ENCODE data around the gene NIPBL. TPM values are rescaled to one million over a fixed set of nuclear protein-coding genes. Genes with fewer than 3 reads are reported as not detected.
"Not testable (repeated sequence)": the region's sequence is repeated elsewhere in the genome, so short reads cannot be mapped to it uniquely, and the experiment has no call there.

NIPBL gene
- total RNA-seq, 1 donor from 2014 or later: 67.3 TPM

GRCh38 chr5:36841677-36842076 lies 34.9 kb upstream of the NIPBL start:
- peaks cover 10% of the 10 kb centered on the region for H3K4me1 ChIP-seq
- H3K9me3 ChIP-seq: no peaks in the 10 kb centered on the region
- H3K4me3 ChIP-seq: no peak overlapping the region
- H3K36me3 ChIP-seq: no peaks in the 10 kb centered on the region
- DNase-seq (no peak), ATAC-seq (no peak)
- no peak for TF ChIP-seq CTCF (IDR thresholded peaks at IDR 0.05)
- intact Hi-C loops (cut with DNase I): no loop called here
- no peaks in the 10 kb centered on the region for H3K27me3 ChIP-seq (ENCODE audit: low read depth)
- H3K27ac ChIP-seq: no peak overlapping the region

- intact Hi-C loops (cut with DNase I): no loop called here
These were observed 34.5 kb upstream of the NIPBL start for GRCh38 chr5:36842087-36842486.

GRCh38 chr5:36844305-36844704 lies 32.3 kb upstream of the NIPBL start:
- no peak for DNase-seq
- H3K4me1 ChIP-seq: no peaks in the 10 kb centered on the region
- ATAC-seq: no peak
- no peaks in the 10 kb centered on the region for H3K9me3 ChIP-seq
- no peak for TF ChIP-seq CTCF (IDR thresholded peaks at IDR 0.05)
- no peak overlapping the region for H3K4me3 ChIP-seq
- no peaks in the 10 kb centered on the region for H3K36me3 ChIP-seq
- intact Hi-C loops (cut with DNase I): no loop called here
- no peak overlapping the region for H3K27ac ChIP-seq
- H3K27me3 ChIP-seq (ENCODE audit: low read depth): no peaks in the 10 kb centered on the region

More at GRCh38 chr5:36842087-36842486, 34.5 kb upstream of the NIPBL start:
- TF ChIP-seq CTCF (IDR thresholded peaks at IDR 0.05): no peak
- Histone ChIP-seq H3K4me1 (peaks cover 9% of the 10 kb centered on the region), H3K9me3 (no peaks in the 10 kb centered on the region), H3K27me3 (ENCODE audit: low read depth) (no peaks in the 10 kb centered on the region), H3K4me3 (no peak overlapping the region), H3K36me3 (no peaks in the 10 kb centered on the region), H3K27ac (no peak overlapping the region)
- ATAC-seq (no peak), DNase-seq (no peak)

- ATAC-seq; DNase-seq; H3K27ac ChIP-seq; H3K4me1 ChIP-seq; H3K36me3 ChIP-seq; H3K27me3 ChIP-seq (ENCODE audit: low read depth); H3K4me3 ChIP-seq; H3K9me3 ChIP-seq; intact Hi-C loops (cut with DNase I): not testable (repeated sequence)
These were observed 28.0 kb upstream of the NIPBL start for GRCh38 chr5:36848545-36848944.

GRCh38 chr5:36852903-36853302 lies 23.7 kb upstream of the NIPBL start:
- H3K4me3 ChIP-seq; H3K27me3 ChIP-seq (ENCODE audit: low read depth); ATAC-seq; DNase-seq; H3K9me3 ChIP-seq; H3K36me3 ChIP-seq; H3K27ac ChIP-seq; intact Hi-C loops (cut with DNase I); H3K4me1 ChIP-seq: not testable (repeated sequence)

- H3K27ac ChIP-seq: no peak overlapping the region
- TF ChIP-seq CTCF (IDR thresholded peaks at IDR 0.05): no peak
- no peak for ATAC-seq
- H3K4me3 ChIP-seq: no peak overlapping the region
- intact Hi-C loops (cut with DNase I): no loop called here
- no peak for DNase-seq
- H3K4me1 ChIP-seq: no peaks in the 10 kb centered on the region
- H3K36me3 ChIP-seq: no peaks in the 10 kb centered on the region
- no peaks in the 10 kb centered on the region for H3K27me3 ChIP-seq (ENCODE audit: low read depth)
- no peaks in the 10 kb centered on the region for H3K9me3 ChIP-seq
These were observed 22.0 kb upstream of the NIPBL start for GRCh38 chr5:36854402-36855140.

Measured in lower lobe of right lung (tissue), 2 donors.